Ishikawa (cell line): ENCODE measurements around the gene SKAP1.

Experiments
- CEBPB ChIP-seq: IDR thresholded peaks from 2 replicates; pipeline ENCODE4 v1.6.1; 2012
- CREB1 ChIP-seq: IDR thresholded peaks from 2 replicates; pipeline ENCODE4 v1.6.1; 2012; ENCODE audit warnings: low read depth
- EGR1 ChIP-seq: IDR thresholded peaks from 2 replicates; pipeline ENCODE4 v1.6.1; 2012
- EP300 ChIP-seq: IDR thresholded peaks from 2 replicates; pipeline ENCODE4 v1.6.1; 2012; ENCODE audit warnings: borderline replicate concordance
- FOXM1 ChIP-seq: IDR thresholded peaks from 2 replicates; pipeline ENCODE4 v1.6.1; 2012; ENCODE audit warnings: low read depth, borderline replicate concordance
- MAX ChIP-seq: IDR thresholded peaks from 2 replicates; pipeline ENCODE4 v1.6.1; 2012
- NFIC ChIP-seq: IDR thresholded peaks from 2 replicates; pipeline ENCODE4 v1.6.1; 2012
- RAD21 ChIP-seq: IDR thresholded peaks from 2 replicates; pipeline ENCODE4 v1.6.1; 2012; ENCODE audit warnings: low read depth
- TAF1 ChIP-seq: IDR thresholded peaks from 2 replicates; pipeline ENCODE4 v1.6.1; 2012; ENCODE audit warnings: low read depth, mild to moderate bottlenecking
- TEAD4 ChIP-seq: IDR thresholded peaks from 2 replicates; pipeline ENCODE4 v1.6.1; 2012
- USF1 ChIP-seq: IDR thresholded peaks from 2 replicates; pipeline ENCODE4 v1.6.1; 2012
- YY1 ChIP-seq: IDR thresholded peaks from 2 replicates; pipeline ENCODE4 v1.6.1; 2012; ENCODE audit warnings: low read depth
- ZBTB7A ChIP-seq: IDR thresholded peaks from 2 replicates; pipeline ENCODE4 v1.6.1; 2012; ENCODE audit warnings: low read depth
- TF ChIP-seq, protein P1 (sequence below): IDR thresholded peaks from 2 replicates; pipeline ENCODE4 v1.6.1; 2012; ENCODE audit warnings: low read depth, mild to moderate bottlenecking

- TF ChIP-seq NFIC (no peak), TEAD4 (no peak), EP300 (no peak), CEBPB (no peak), TAF1 (no peak), USF1 (no peak), EGR1 (no peak), CREB1 (no peak), RAD21 (no peak), YY1 (no peak), FOXM1 (no peak), MAX (no peak), ZBTB7A (no peak)
- TF ChIP-seq, protein P1, sequence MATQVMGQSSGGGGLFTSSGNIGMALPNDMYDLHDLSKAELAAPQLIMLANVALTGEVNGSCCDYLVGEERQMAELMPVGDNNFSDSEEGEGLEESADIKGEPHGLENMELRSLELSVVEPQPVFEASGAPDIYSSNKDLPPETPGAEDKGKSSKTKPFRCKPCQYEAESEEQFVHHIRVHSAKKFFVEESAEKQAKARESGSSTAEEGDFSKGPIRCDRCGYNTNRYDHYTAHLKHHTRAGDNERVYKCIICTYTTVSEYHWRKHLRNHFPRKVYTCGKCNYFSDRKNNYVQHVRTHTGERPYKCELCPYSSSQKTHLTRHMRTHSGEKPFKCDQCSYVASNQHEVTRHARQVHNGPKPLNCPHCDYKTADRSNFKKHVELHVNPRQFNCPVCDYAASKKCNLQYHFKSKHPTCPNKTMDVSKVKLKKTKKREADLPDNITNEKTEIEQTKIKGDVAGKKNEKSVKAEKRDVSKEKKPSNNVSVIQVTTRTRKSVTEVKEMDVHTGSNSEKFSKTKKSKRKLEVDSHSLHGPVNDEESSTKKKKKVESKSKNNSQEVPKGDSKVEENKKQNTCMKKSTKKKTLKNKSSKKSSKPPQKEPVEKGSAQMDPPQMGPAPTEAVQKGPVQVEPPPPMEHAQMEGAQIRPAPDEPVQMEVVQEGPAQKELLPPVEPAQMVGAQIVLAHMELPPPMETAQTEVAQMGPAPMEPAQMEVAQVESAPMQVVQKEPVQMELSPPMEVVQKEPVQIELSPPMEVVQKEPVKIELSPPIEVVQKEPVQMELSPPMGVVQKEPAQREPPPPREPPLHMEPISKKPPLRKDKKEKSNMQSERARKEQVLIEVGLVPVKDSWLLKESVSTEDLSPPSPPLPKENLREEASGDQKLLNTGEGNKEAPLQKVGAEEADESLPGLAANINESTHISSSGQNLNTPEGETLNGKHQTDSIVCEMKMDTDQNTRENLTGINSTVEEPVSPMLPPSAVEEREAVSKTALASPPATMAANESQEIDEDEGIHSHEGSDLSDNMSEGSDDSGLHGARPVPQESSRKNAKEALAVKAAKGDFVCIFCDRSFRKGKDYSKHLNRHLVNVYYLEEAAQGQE: no peak
These were observed 153.2 kb downstream of the SKAP1 start for GRCh38 chr17:48276776-48277175.
